Activated CD4-positive, CD25-positive, alpha-beta regulatory T cell (primary cell): ENCODE measurements around the gene POLE3.
"Not testable (repeated sequence)": the region's sequence is repeated elsewhere in the genome, so short reads cannot be mapped to it uniquely, and the experiment has no call there.

Source experiments
- DNase-seq, 4 experiments: peaks; one replicate each; lab custom pipeline; 2025; lab: John Stamatoyannopoulos, UW

Gene POLE3

GRCh38 chr9:113410207-113410864, at the start of gene POLE3, which contains the start of gene C9orf43:
Gene POLE3, minus strand, starts transcription at chr9:113410675. Its CDS starts 382 bp downstream, at chr9:113410293.
Gene C9orf43, plus strand, starts transcription at chr9:113410747. Its CDS starts 2,747 bp downstream, at chr9:113413494.
- peak; percentile 87 to 94 (median 90) for DNase-seq

GRCh38 chr9:113456235-113456634, 45.8 kb upstream of the POLE3 start:
- DNase-seq: no peak

GRCh38 chr9:113454914-113455761, 44.7 kb upstream of the POLE3 start:
- DNase-seq: no peak

GRCh38 chr9:113452113-113452605, 41.7 kb upstream of the POLE3 start:
- no peak for DNase-seq

GRCh38 chr9:113449376-113449775, 38.9 kb upstream of the POLE3 start:
- DNase-seq: no peak

- DNase-seq: no peak
These were observed 35.9 kb upstream of the POLE3 start for GRCh38 chr9:113446323-113446740.

GRCh38 chr9:113444736-113445135, 34.3 kb upstream of the POLE3 start:
- no peak for DNase-seq

- not testable (repeated sequence) for DNase-seq
These were observed 27.2 kb upstream of the POLE3 start for GRCh38 chr9:113437716-113438115.

GRCh38 chr9:113436728-113437515, 26.4 kb upstream of the POLE3 start:
- no peak for DNase-seq

GRCh38 chr9:113431191-113431590, 20.7 kb upstream of the POLE3 start:
- no peak for DNase-seq

GRCh38 chr9:113428062-113428615, 17.7 kb upstream of the POLE3 start:
- DNase-seq: no peak

GRCh38 chr9:113427629-113428028, 17.2 kb upstream of the POLE3 start:
- DNase-seq: no peak

- DNase-seq: no peak
These were observed 16.2 kb upstream of the POLE3 start for GRCh38 chr9:113426701-113427100.

GRCh38 chr9:113425072-113425471, 14.6 kb upstream of the POLE3 start:
- no peak for DNase-seq

GRCh38 chr9:113421726-113422125, 11.3 kb upstream of the POLE3 start:
- DNase-seq: no peak

- no peak for DNase-seq
These were observed 6.9 kb upstream of the POLE3 start for GRCh38 chr9:113417370-113417769.

- no peak for DNase-seq
These were observed 5.8 kb upstream of the POLE3 start for GRCh38 chr9:113416149-113416721.

GRCh38 chr9:113409883-113410206, 630 bp downstream of the POLE3 start:
- no peak for DNase-seq

GRCh38 chr9:113409481-113409880, 994 bp downstream of the POLE3 start:
- no peak for DNase-seq

- peak in 2 of 4 experiments; percentile 16 to 26 for DNase-seq
These were observed 3.5 kb downstream of the POLE3 start for GRCh38 chr9:113406873-113407511.

- not testable (repeated sequence) for DNase-seq
These were observed 4.1 kb downstream of the POLE3 start for GRCh38 chr9:113406353-113406752.
